Mucosa of stomach (tissue), 1 donor: ENCODE data around the gene VMP1.
"Not testable (repeated sequence)": the region's sequence is repeated elsewhere in the genome, so short reads cannot be mapped to it uniquely, and the experiment has no call there.

Source experiments
- H3K27me3 ChIP-seq: one replicate; pipeline ENCODE4 v1.7.0; 2013; ENCODE audit warnings: mild to moderate bottlenecking, low read length; ENCODE audit not compliant: control insufficient read depth, insufficient read depth
- H3K36me3 ChIP-seq: one replicate; pipeline ENCODE4 v1.7.0; 2013; ENCODE audit warnings: low read length; ENCODE audit not compliant: control insufficient read depth, insufficient read depth
- H3K4me1 ChIP-seq: one replicate; pipeline ENCODE4 v1.7.0; 2013; ENCODE audit warnings: mild to moderate bottlenecking, low read length; ENCODE audit not compliant: control insufficient read depth, insufficient read depth
- H3K4me3 ChIP-seq: one replicate; pipeline ENCODE4 v1.7.0; 2013; ENCODE audit warnings: low read length
- H3K9ac ChIP-seq: one replicate; pipeline ENCODE4 v1.7.0; 2013; ENCODE audit warnings: mild to moderate bottlenecking, low read length, moderate library complexity
- H3K9me3 ChIP-seq: one replicate; pipeline ENCODE4 v1.7.0; 2013; ENCODE audit warnings: mild to moderate bottlenecking, low read length, moderate library complexity; ENCODE audit not compliant: control insufficient read depth
- donor health status: Pancreatic carcinoma.

Gene VMP1

DNA sequence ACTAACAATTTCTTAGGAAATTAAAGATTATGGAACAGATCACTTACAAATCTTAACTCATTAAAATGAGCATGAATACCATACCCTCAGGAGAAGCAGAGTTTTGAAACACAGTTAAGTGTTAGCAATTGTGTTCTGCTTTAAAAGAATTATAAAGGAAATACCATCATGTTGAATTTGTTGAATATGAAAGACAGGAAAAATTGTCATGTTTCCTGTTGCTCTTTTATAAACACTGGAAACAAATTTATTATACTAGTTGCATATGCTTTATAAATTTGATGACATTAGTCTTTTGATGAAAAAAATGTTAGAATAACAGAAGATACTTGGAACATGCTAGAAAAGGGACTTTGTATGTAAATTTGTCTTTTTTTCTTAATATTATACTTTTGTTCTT, 59.7 kb downstream of the VMP1 start:
- Histone ChIP-seq H3K9ac (no peak overlapping the region), H3K4me3 (no peak overlapping the region), H3K9me3 (no peaks in the 10 kb centered on the region), H3K27me3 (no peaks in the 10 kb centered on the region), H3K4me1 (no peaks in the 10 kb centered on the region), H3K36me3 (no peaks in the 10 kb centered on the region)

DNA sequence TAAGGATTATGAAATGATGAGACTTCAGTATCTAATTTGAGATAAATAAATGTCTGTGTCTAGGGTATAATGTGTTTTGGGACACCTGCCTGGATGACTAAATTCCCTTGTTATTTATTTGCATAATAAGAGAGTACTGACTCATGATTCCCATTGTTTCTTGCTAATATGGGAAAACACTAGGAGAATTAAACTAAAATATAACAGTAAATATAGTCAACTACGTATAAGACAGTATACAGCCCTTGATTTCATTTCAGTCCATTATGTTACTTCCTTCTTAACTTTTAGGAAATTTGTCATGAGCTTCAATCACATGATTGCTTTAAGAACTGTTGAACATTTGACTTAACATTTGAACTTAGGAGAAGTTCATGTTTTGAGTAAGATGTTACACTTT, 62.4 kb downstream of the VMP1 start:
- Histone ChIP-seq H3K4me3 (no peak overlapping the region), H3K36me3 (no peaks in the 10 kb centered on the region), H3K27me3 (no peaks in the 10 kb centered on the region), H3K4me1 (no peaks in the 10 kb centered on the region), H3K9ac (no peak overlapping the region), H3K9me3 (no peaks in the 10 kb centered on the region)

DNA sequence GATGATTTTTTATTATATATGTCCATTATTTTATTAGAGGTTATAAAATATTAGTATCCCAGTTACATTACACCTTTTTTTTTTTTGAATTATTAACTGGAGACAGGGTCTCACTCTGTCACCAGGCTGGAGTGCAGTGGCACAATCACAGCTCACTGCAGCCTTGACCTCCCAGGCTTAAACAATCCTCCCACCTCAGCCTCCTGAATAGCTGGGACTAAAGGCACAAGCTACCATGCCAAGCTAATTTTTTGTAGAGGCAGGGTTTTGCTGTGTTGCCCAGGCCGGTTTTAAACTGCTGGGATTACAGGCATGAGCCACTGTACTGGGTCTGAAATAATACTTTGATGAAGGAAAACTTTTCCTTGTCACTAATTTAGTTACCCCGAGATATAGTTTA, 63.6 kb downstream of the VMP1 start:
- H3K9ac ChIP-seq: no peak overlapping the region
- no peak overlapping the region for H3K4me3 ChIP-seq
- no peaks in the 10 kb centered on the region for H3K27me3 ChIP-seq
- H3K9me3 ChIP-seq: no peaks in the 10 kb centered on the region
- H3K4me1 ChIP-seq: no peaks in the 10 kb centered on the region
- peaks cover 6% of the 10 kb centered on the region for H3K36me3 ChIP-seq

DNA sequence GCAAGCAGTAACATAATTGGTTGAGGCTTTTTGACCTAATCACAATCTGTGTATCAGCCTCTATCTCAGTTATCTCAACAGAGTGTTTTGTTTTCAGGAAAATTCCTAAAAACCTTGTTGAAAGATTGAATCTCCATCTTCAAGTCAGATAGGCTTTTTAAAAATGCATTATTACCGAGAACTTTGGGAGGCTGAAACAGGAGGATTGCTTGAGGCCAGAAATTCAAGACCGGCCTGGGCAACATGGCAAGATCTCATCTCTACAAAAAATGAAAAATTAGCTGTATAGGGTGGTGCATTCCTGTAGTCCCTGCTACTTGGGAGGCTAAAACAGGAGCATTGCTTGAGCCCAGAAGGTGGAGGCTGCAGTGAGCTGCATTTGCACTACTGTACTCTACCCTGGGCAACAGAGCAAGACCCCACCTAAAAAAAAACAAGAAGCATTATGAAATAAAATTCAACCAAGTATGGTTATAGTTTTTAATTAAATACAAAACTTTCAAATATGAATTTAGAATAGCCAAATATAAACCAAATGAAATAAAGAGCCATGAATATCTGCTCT, 68.4 kb downstream of the VMP1 start:
- Histone ChIP-seq H3K36me3 (peaks cover 6% of the 10 kb centered on the region), H3K9me3 (no peaks in the 10 kb centered on the region), H3K4me3 (no peak overlapping the region), H3K4me1 (no peaks in the 10 kb centered on the region), H3K27me3 (no peaks in the 10 kb centered on the region), H3K9ac (no peak overlapping the region)

DNA sequence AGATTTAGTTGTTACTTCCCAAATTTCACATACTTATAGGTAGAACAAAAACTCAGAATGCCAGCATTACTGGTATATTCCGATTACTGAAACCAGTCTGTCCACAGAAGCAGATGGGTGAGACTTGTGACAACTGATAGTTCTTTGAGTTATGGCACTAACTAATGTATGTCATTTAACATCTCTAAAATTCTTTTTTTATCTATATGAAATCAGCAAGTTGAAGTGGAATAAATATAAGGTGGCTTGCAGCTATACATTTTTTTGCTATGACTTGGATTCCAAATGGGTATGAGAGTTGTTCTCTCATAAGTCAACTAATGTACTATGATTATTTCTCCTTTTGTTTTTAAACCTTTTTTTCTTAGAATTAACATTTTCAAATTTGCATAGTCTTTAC, 69.1 kb downstream of the VMP1 start:
- no peak overlapping the region for H3K4me3 ChIP-seq
- no peaks in the 10 kb centered on the region for H3K4me1 ChIP-seq

DNA sequence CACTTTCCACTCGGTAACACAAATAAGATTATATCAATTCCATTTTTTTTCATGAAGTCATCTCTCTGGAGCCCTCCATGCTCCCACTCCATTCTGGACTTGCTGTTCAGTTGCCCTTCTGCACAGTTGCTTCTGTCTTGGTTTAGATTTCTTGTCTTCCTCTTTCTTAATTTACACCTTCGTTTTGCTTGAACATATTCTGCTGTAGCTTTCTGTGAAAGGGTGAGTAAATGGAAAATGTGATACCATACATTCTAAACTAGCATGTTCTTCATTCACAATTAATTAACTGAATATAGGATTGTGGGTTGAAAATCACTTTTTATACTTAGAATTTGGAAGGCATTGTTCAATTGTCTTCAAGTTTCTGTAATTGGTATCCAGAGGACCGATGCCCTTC, 69.6 kb downstream of the VMP1 start:
- no peaks in the 10 kb centered on the region for H3K4me1 ChIP-seq
- no peak overlapping the region for H3K4me3 ChIP-seq
- no peaks in the 10 kb centered on the region for H3K9me3 ChIP-seq
- no peaks in the 10 kb centered on the region for H3K27me3 ChIP-seq
- peaks cover 6% of the 10 kb centered on the region for H3K36me3 ChIP-seq
- H3K9ac ChIP-seq: no peak overlapping the region

More for the DNA sequence above, 69.1 kb downstream of the VMP1 start:
- Histone ChIP-seq H3K36me3 (peaks cover 6% of the 10 kb centered on the region), H3K9me3 (no peaks in the 10 kb centered on the region), H3K9ac (no peak overlapping the region), H3K27me3 (no peaks in the 10 kb centered on the region)

DNA sequence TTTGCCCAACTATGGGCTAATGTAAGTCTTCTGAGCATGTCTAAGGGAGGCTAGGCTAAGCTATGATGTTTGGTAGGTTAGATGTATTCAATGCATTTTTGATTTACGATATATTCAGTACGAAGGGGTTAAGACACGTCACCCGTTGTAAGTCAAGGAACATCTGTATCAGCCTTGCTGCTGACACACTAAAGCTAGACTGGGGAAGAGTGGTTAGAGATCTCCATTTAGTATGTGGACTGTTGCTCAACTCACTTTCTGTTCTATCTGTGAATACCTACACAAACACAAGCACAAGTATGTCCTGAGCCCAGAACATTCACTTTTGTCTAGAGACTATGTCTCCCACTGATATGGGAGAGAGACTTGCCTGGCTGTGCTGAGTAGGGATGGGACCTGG, 71.5 kb downstream of the VMP1 start:
- H3K9me3 ChIP-seq: no peaks in the 10 kb centered on the region
- peaks cover 6% of the 10 kb centered on the region for H3K36me3 ChIP-seq
- H3K4me1 ChIP-seq: peaks cover 7% of the 10 kb centered on the region
- no peaks in the 10 kb centered on the region for H3K27me3 ChIP-seq
- no peak overlapping the region for H3K9ac ChIP-seq
- no peak overlapping the region for H3K4me3 ChIP-seq

DNA sequence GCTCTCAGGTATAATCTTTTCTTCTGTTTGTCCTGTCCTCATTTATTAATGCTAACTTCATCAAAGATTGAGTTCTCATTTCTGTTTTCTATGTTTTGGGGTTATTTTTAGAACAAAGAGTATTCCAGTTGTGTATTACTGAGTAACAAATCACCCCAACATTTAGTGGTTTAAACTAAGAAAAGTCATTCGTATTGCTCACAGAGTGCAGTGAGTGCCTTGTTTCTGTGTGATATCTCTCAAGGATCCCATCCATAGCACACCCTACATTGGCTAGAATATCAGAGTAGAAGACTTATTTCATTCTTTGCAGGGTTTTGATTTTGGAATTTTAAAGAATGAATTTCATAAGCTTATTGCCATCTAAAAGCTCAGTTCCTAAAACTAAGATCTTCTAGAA, 72.1 kb downstream of the VMP1 start:
- Histone ChIP-seq H3K36me3 (peaks cover 6% of the 10 kb centered on the region), H3K4me3 (no peak overlapping the region), H3K9me3 (no peaks in the 10 kb centered on the region), H3K4me1 (peaks cover 12% of the 10 kb centered on the region), H3K9ac (no peak overlapping the region), H3K27me3 (no peaks in the 10 kb centered on the region)

DNA sequence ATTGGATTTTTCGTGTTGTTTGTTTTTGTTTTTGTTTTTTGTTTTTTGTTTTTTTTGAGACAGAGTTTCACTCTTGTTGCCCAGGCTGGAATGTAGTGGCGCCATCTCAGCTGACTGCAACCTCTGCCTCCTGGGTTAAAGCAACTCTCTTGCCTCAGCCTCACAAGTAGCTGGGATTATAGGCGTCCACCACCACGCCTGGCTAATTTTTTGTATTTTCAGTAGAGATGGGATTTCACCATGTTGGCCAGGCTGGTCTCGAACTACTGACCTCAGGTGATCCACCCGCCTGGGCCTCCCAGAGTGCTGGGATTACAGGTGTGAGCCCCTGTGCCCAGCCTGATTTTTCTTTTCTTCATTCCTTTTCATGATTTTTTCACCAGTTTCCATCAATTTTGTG, 73.1 kb downstream of the VMP1 start:
- H3K4me3 ChIP-seq, H3K27me3 ChIP-seq, H3K9me3 ChIP-seq, H3K9ac ChIP-seq, H3K36me3 ChIP-seq: not testable (repeated sequence)
- peaks cover 13% of the 10 kb centered on the region for H3K4me1 ChIP-seq

DNA sequence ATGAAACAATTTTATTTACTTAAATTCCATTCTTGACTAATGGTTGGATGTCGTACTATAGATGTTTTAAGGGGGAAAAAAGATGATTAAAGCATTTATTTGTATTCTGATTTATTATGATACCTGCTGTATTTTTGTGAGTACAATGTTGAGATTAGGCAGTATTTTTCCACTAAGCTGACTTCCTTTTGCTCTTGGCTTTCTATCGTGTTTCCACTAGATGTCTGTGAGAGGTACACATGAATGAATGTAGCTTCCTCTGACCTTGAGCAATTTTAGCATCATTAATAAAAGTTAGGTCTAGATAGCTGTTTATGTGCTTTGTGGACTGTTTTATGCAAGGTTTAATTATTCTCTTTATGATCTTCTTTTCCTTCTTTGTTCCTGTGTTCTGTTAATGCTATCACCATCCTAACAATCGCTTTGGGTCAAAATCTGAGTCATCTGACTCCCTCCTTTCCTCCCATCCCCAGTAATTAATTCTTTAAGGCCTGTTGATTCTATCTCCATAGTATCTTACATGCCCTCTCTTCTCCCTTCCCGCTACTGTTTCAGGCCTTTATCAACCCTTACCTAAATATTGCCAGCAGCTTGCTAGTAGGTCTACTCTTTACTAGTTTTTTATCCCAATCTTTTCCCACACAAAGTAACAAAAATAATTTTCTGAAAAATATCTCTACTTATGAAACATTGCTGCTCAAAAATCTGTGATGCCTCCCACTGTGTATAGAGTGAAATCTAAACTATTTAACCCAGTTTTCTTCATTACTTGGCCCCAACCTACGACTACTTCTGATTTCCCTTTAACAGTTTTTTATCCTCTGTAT, 76.0 kb downstream of the VMP1 start:
- no peaks in the 10 kb centered on the region for H3K9me3 ChIP-seq
- H3K4me3 ChIP-seq: no peak overlapping the region
- H3K4me1 ChIP-seq: peaks cover 30% of the 10 kb centered on the region
- no peaks in the 10 kb centered on the region for H3K36me3 ChIP-seq
- peak overlapping the region; percentile 0 for H3K9ac ChIP-seq
- no peaks in the 10 kb centered on the region for H3K27me3 ChIP-seq

DNA sequence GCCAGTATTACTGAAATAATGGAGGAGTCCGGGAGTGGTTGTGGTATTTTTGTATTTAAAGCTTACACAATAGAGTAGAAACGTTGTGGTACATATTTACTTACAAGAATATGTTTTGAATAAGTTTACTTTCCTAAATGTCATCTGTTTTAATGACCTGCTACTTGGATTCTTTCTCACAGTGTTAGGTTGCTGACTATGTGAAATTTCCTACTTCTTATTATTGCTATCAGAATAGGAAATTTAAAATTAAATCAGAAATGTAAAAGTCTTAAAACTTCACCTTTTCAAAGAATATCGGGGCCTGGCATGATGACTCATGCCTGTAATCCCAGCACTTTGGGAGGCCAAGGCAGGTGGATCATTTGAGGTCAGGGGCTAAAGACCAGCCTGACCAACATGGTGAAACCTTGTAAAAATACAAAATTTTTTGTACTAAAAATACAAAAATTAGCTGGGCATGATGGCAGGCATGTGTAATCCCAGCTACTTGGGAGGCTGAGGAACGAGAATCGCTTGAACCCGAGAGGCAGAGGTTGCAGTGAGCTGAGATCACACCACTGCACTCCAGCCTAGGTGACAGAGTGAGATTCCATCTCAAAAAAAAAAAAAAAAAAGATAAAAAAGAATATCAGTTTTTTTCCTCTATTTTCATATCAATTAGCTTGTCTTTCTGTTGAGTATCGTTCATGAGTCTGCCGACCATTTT, 77.8 kb downstream of the VMP1 start:
- peaks cover 30% of the 10 kb centered on the region for H3K4me1 ChIP-seq

DNA sequence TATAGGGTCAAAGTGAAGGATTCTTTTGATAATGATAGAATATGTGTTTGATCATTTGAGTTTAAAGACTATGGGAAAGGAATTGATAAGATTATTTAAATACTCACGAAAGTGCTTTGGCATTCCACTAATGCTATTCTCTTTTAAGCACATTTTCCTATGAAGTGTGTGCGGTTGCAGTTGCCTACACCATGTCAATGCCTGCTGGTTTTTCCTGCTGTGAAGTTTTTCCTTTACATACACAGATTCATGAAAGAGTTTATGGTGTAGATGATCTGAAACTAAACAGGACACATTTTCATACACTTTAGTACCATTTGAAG, 78.7 kb downstream of the VMP1 start:
- H3K4me3 ChIP-seq: no peak overlapping the region
- H3K4me1 ChIP-seq: peaks cover 30% of the 10 kb centered on the region
- no peaks in the 10 kb centered on the region for H3K27me3 ChIP-seq
- no peaks in the 10 kb centered on the region for H3K36me3 ChIP-seq
- no peaks in the 10 kb centered on the region for H3K9me3 ChIP-seq
- H3K9ac ChIP-seq: peak overlapping the region; percentile 40

More for the DNA sequence above, 77.8 kb downstream of the VMP1 start:
- H3K9ac ChIP-seq: peak overlapping the region; percentile 40
- H3K36me3 ChIP-seq: no peaks in the 10 kb centered on the region
- no peak overlapping the region for H3K4me3 ChIP-seq
- no peaks in the 10 kb centered on the region for H3K9me3 ChIP-seq
- H3K27me3 ChIP-seq: no peaks in the 10 kb centered on the region
